ENCODE measurements around the gene CNDP1.
"Not testable (repeated sequence)": the region's sequence is repeated elsewhere in the genome, so short reads cannot be mapped to it uniquely, and the experiment has no call there.

Gene CNDP1

GRCh38 chr18:74562131-74562730 is 27.9 kb downstream of the CNDP1 start:
- H3K9me3 ChIP-seq (ENCODE audit: control insufficient read depth in 1 of 2, low read length in 2 of 2), result no peaks in the 10 kb centered on the region
- no peak overlapping the region for H3K27ac ChIP-seq (ENCODE audit: low read depth, low read length)
- peak overlapping the region; percentile 8 to 9 for H3K4me3 ChIP-seq (ENCODE audit: low read depth in 1 of 2, low read length in 2 of 2)
- no peaks in the 10 kb centered on the region for H3K36me3 ChIP-seq (ENCODE audit: control insufficient read depth in 1 of 2, insufficient read depth in 2 of 2, low read length in 2 of 2)
- no peak overlapping the region for H3K9ac ChIP-seq (ENCODE audit: low read depth in 1 of 2, low read length in 2 of 2)
- H3K27me3 ChIP-seq (ENCODE audit: control insufficient read depth in 1 of 2, insufficient read depth in 2 of 2, low read length in 2 of 2), result no peaks in the 10 kb centered on the region
- H3K4me1 ChIP-seq (ENCODE audit: control insufficient read depth in 1 of 2, insufficient read depth in 2 of 2, low read length in 2 of 2), result peaks cover 44 to 47% of the 10 kb centered on the region in 2 donors

GRCh38 chr18:74562775-74563174 is 28.5 kb downstream of the CNDP1 start:
- Histone ChIP-seq H3K4me1 (ENCODE audit: control insufficient read depth in 1 of 2, insufficient read depth in 2 of 2, low read length in 2 of 2) (peaks cover 38 to 43% of the 10 kb centered on the region in 2 donors), H3K9ac (ENCODE audit: low read depth in 1 of 2, low read length in 2 of 2) (no peak overlapping the region), H3K36me3 (ENCODE audit: control insufficient read depth in 1 of 2, insufficient read depth in 2 of 2, low read length in 2 of 2) (no peaks in the 10 kb centered on the region), H3K9me3 (ENCODE audit: control insufficient read depth in 1 of 2, low read length in 2 of 2) (no peaks in the 10 kb centered on the region), H3K4me3 (ENCODE audit: low read depth in 1 of 2, low read length in 2 of 2) (no peak overlapping the region), H3K27me3 (ENCODE audit: control insufficient read depth in 1 of 2, insufficient read depth in 2 of 2, low read length in 2 of 2) (no peaks in the 10 kb centered on the region), H3K27ac (ENCODE audit: low read depth, low read length) (no peak overlapping the region)

GRCh38 chr18:74563999-74564398 is 29.7 kb downstream of the CNDP1 start:
- H3K9ac ChIP-seq (ENCODE audit: low read depth in 1 of 2, low read length in 2 of 2), result no peak overlapping the region
- H3K27me3 ChIP-seq (ENCODE audit: control insufficient read depth in 1 of 2, insufficient read depth in 2 of 2, low read length in 2 of 2), result peaks cover 0 to 5% of the 10 kb centered on the region in 2 donors
- no peak overlapping the region for H3K4me3 ChIP-seq (ENCODE audit: low read depth in 1 of 2, low read length in 2 of 2)
- H3K27ac ChIP-seq (ENCODE audit: low read depth, low read length), result no peak overlapping the region
- peaks cover 33 to 43% of the 10 kb centered on the region in 2 donors for H3K4me1 ChIP-seq (ENCODE audit: control insufficient read depth in 1 of 2, insufficient read depth in 2 of 2, low read length in 2 of 2)
- H3K36me3 ChIP-seq (ENCODE audit: control insufficient read depth in 1 of 2, insufficient read depth in 2 of 2, low read length in 2 of 2), result peaks cover 0 to 2% of the 10 kb centered on the region in 2 donors
- no peaks in the 10 kb centered on the region for H3K9me3 ChIP-seq (ENCODE audit: control insufficient read depth in 1 of 2, low read length in 2 of 2)

GRCh38 chr18:74565164-74565563 is 30.9 kb downstream of the CNDP1 start:
- not testable (repeated sequence) for H3K36me3 ChIP-seq (ENCODE audit: control insufficient read depth in 1 of 2, insufficient read depth in 2 of 2, low read length in 2 of 2); H3K4me3 ChIP-seq (ENCODE audit: low read depth in 1 of 2, low read length in 2 of 2); H3K9ac ChIP-seq (ENCODE audit: low read depth in 1 of 2, low read length in 2 of 2); H3K9me3 ChIP-seq (ENCODE audit: control insufficient read depth in 1 of 2, low read length in 2 of 2); H3K27ac ChIP-seq (ENCODE audit: low read depth, low read length); H3K27me3 ChIP-seq (ENCODE audit: control insufficient read depth in 1 of 2, insufficient read depth in 2 of 2, low read length in 2 of 2)
- peaks cover 33 to 43% of the 10 kb centered on the region in 2 donors for H3K4me1 ChIP-seq (ENCODE audit: control insufficient read depth in 1 of 2, insufficient read depth in 2 of 2, low read length in 2 of 2)

DNA sequence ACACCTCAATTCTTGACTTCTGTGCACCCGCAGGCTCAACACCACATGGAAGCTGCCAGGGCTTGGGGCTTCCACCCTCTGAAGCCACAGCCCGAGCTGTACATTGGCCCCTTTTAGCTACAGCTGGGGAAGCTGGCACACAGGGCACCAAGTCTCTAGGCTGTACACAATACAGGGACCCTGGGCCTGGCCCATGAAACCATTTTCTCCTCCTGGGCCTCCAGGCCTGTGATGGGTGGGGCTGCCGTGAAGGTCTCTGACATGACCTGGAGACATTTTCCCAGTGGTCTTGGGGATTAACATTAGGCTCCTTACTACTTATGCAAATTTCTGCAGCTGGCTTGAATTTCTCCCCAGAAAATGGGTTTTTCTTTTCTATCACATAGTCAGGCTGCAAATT is 31.7 kb downstream of the CNDP1 start:
- not testable (repeated sequence) for H3K4me3 ChIP-seq (ENCODE audit: low read depth in 1 of 2, low read length in 2 of 2); H3K9me3 ChIP-seq (ENCODE audit: control insufficient read depth in 1 of 2, low read length in 2 of 2); H3K27me3 ChIP-seq (ENCODE audit: control insufficient read depth in 1 of 2, insufficient read depth in 2 of 2, low read length in 2 of 2); H3K9ac ChIP-seq (ENCODE audit: low read depth in 1 of 2, low read length in 2 of 2); H3K27ac ChIP-seq (ENCODE audit: low read depth, low read length); H3K36me3 ChIP-seq (ENCODE audit: control insufficient read depth in 1 of 2, insufficient read depth in 2 of 2, low read length in 2 of 2)
- H3K4me1 ChIP-seq (ENCODE audit: control insufficient read depth in 1 of 2, insufficient read depth in 2 of 2, low read length in 2 of 2), result peaks cover 37 to 39% of the 10 kb centered on the region in 2 donors

DNA sequence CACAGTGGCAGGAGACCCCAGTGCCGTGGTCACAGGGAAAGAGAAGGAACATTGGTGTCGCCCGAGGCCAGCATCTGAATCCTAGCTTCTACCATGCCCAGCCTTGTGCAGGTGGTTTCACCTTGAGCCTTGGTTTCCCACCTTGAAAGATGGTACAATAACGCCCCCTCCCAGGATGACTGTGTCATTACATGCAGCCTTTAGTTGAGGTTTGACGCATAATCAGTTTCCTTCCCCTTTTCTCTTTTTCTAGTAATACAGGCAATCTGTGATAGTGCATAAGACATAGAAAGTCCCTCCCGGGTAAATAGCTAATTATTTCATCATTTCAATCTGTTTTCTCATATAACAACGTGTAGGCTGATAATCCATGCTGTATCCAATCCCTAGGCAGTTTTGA is 33.5 kb downstream of the CNDP1 start:
- Histone ChIP-seq H3K27me3 (ENCODE audit: control insufficient read depth in 1 of 2, insufficient read depth in 2 of 2, low read length in 2 of 2) (peaks cover 0 to 5% of the 10 kb centered on the region in 2 donors), H3K27ac (ENCODE audit: low read depth, low read length) (no peak overlapping the region), H3K9ac (ENCODE audit: low read depth in 1 of 2, low read length in 2 of 2) (no peak overlapping the region), H3K9me3 (ENCODE audit: control insufficient read depth in 1 of 2, low read length in 2 of 2) (no peaks in the 10 kb centered on the region), H3K4me1 (ENCODE audit: control insufficient read depth in 1 of 2, insufficient read depth in 2 of 2, low read length in 2 of 2) (peaks cover 22 to 24% of the 10 kb centered on the region in 2 donors), H3K4me3 (ENCODE audit: low read depth in 1 of 2, low read length in 2 of 2) (no peak overlapping the region), H3K36me3 (ENCODE audit: control insufficient read depth in 1 of 2, insufficient read depth in 2 of 2, low read length in 2 of 2) (peaks cover 0 to 2% of the 10 kb centered on the region in 2 donors)

GRCh38 chr18:74569401-74569800 is 35.1 kb downstream of the CNDP1 start:
- H3K9me3 ChIP-seq (ENCODE audit: control insufficient read depth in 1 of 2, low read length in 2 of 2), result no peaks in the 10 kb centered on the region
- H3K27ac ChIP-seq (ENCODE audit: low read depth, low read length), result no peak overlapping the region
- peaks cover 0 to 2% of the 10 kb centered on the region in 2 donors for H3K36me3 ChIP-seq (ENCODE audit: control insufficient read depth in 1 of 2, insufficient read depth in 2 of 2, low read length in 2 of 2)
- no peak overlapping the region for H3K4me3 ChIP-seq (ENCODE audit: low read depth in 1 of 2, low read length in 2 of 2)
- H3K27me3 ChIP-seq (ENCODE audit: control insufficient read depth in 1 of 2, insufficient read depth in 2 of 2, low read length in 2 of 2), result peaks cover 0 to 5% of the 10 kb centered on the region in 2 donors
- H3K9ac ChIP-seq (ENCODE audit: low read depth in 1 of 2, low read length in 2 of 2), result no peak overlapping the region
- peaks cover 12 to 15% of the 10 kb centered on the region in 2 donors for H3K4me1 ChIP-seq (ENCODE audit: control insufficient read depth in 1 of 2, insufficient read depth in 2 of 2, low read length in 2 of 2)

DNA sequence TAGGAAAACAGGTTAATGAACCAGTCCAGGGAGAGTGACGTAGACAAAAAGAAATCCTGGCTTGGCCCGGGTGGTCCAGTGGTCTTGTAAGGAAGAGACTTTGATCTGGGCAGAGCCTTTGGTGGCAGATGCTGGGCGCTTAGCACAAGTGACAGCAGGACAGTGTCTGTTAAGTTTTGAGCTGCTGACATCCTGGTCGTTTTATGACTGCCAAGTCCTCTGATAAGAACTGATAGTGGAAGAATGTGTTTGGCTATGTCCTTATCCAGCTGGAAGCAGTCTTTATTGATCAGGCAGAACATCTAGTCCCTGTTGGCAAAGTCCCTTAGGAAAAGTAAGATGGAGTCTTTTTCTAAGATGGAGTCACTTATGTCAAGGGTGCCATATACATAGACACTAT is 36.0 kb downstream of the CNDP1 start:
- Histone ChIP-seq H3K36me3 (ENCODE audit: control insufficient read depth in 1 of 2, insufficient read depth in 2 of 2, low read length in 2 of 2) (peaks cover 0 to 2% of the 10 kb centered on the region in 2 donors), H3K9me3 (ENCODE audit: control insufficient read depth in 1 of 2, low read length in 2 of 2) (no peaks in the 10 kb centered on the region), H3K4me1 (ENCODE audit: control insufficient read depth in 1 of 2, insufficient read depth in 2 of 2, low read length in 2 of 2) (peaks cover 7 to 9% of the 10 kb centered on the region in 2 donors), H3K27me3 (ENCODE audit: control insufficient read depth in 1 of 2, insufficient read depth in 2 of 2, low read length in 2 of 2) (peaks cover 0 to 5% of the 10 kb centered on the region in 2 donors), H3K4me3 (ENCODE audit: low read depth in 1 of 2, low read length in 2 of 2) (no peak overlapping the region), H3K27ac (ENCODE audit: low read depth, low read length) (no peak overlapping the region), H3K9ac (ENCODE audit: low read depth in 1 of 2, low read length in 2 of 2) (no peak overlapping the region)

- Histone ChIP-seq H3K27ac (ENCODE audit: low read depth, low read length) (no peak overlapping the region), H3K9ac (ENCODE audit: low read depth in 1 of 2, low read length in 2 of 2) (no peak overlapping the region), H3K27me3 (ENCODE audit: control insufficient read depth in 1 of 2, insufficient read depth in 2 of 2, low read length in 2 of 2) (peaks cover 0 to 5% of the 10 kb centered on the region in 2 donors), H3K36me3 (ENCODE audit: control insufficient read depth in 1 of 2, insufficient read depth in 2 of 2, low read length in 2 of 2) (peaks cover 0 to 2% of the 10 kb centered on the region in 2 donors), H3K9me3 (ENCODE audit: control insufficient read depth in 1 of 2, low read length in 2 of 2) (no peaks in the 10 kb centered on the region), H3K4me1 (ENCODE audit: control insufficient read depth in 1 of 2, insufficient read depth in 2 of 2, low read length in 2 of 2) (peaks cover 0 to 4% of the 10 kb centered on the region in 2 donors), H3K4me3 (ENCODE audit: low read depth in 1 of 2, low read length in 2 of 2) (no peak overlapping the region)
Observed at GRCh38 chr18:74571895-74572680, 37.8 kb downstream of the CNDP1 start.

GRCh38 chr18:74573053-74573452 is 38.8 kb downstream of the CNDP1 start:
- peaks cover 0 to 5% of the 10 kb centered on the region in 2 donors for H3K27me3 ChIP-seq (ENCODE audit: control insufficient read depth in 1 of 2, insufficient read depth in 2 of 2, low read length in 2 of 2)
- peaks cover 0 to 2% of the 10 kb centered on the region in 2 donors for H3K36me3 ChIP-seq (ENCODE audit: control insufficient read depth in 1 of 2, insufficient read depth in 2 of 2, low read length in 2 of 2)
- H3K4me1 ChIP-seq (ENCODE audit: control insufficient read depth in 1 of 2, insufficient read depth in 2 of 2, low read length in 2 of 2), result peaks cover 0 to 4% of the 10 kb centered on the region in 2 donors
- no peak overlapping the region for H3K27ac ChIP-seq (ENCODE audit: low read depth, low read length)
- H3K4me3 ChIP-seq (ENCODE audit: low read depth in 1 of 2, low read length in 2 of 2), result no peak overlapping the region
- no peaks in the 10 kb centered on the region for H3K9me3 ChIP-seq (ENCODE audit: control insufficient read depth in 1 of 2, low read length in 2 of 2)
- no peak overlapping the region for H3K9ac ChIP-seq (ENCODE audit: low read depth in 1 of 2, low read length in 2 of 2)

Data from duodenal mucosa (tissue), 2 donors.